CD4-positive, alpha-beta T cell treated with Interleukin-10 for 1 hour (primary cell): ENCODE measurements around the gene MMUT.
"Not testable (repeated sequence)": the region's sequence is repeated elsewhere in the genome, so short reads cannot be mapped to it uniquely, and the experiment has no call there.

Experiments used
- DNase-seq: peaks from one replicate; pipeline ENCODE4 v3.0.0-alpha.2; 2020

MMUT gene

DNA sequence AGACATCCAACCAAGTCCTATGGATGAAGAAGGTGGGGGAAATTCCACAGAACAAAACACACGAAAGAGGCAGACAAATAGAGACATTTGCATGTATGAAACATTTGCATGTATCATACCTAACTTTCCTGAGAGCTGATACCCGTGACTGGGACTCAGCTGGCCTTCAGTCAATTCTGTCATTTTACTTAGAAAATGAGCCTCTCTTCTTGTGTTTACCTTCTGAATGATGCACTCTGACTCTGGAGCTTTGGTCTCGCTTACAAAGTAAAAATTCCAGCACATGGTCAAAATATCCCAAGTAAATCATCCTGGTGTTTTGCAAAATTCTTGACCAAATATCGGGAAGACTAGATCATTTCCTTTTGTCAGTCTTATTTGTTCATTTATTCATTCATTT, 46.9 kb downstream of the MMUT start:
- DNase-seq = no peak

GRCh38 chr6:49415358-49415757, 47.7 kb downstream of the MMUT start:
- DNase-seq = no peak

DNA sequence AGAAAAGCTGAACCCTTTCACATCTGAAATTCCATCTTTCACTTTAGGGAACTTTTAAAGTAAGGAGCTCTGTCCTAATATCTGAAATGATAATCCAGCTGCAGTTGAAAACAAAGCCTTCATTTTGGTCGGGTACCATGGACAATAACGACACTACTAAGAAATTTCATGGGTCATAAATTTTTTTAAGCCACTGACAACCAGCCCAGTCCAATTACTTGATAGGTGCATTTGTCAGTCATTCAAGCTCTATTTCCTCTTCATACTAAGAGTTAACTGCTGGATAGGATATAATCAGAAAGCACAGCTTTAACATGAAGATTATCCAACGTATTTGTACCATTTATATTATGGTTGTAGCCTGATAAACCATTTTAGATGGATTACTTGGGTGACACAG, 52.5 kb downstream of the MMUT start:
- DNase-seq = no peak

- DNase-seq = peak; percentile 56
These were observed 53.0 kb downstream of the MMUT start for GRCh38 chr6:49409951-49410542.

GRCh38 chr6:49406250-49406970, 56.6 kb downstream of the MMUT start:
- DNase-seq = no peak

DNA sequence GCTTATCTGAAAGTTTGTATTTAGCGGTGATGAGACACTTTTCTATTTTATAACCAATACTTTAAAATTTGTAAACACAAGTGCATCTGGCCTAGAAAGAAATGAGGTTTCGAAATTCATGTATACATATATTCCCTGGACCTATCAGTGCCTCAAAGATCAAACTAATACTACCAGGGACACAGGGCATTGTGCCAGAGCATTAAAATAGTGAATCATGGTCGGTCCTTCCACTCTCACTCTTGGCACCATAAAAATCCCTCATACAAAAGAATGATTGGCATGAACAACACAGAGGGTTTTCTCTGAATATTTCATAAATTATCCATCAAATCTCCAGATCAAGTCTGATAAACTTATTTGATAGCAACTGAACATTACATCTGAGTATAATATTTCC, 62.0 kb downstream of the MMUT start:
- DNase-seq = no peak

DNA sequence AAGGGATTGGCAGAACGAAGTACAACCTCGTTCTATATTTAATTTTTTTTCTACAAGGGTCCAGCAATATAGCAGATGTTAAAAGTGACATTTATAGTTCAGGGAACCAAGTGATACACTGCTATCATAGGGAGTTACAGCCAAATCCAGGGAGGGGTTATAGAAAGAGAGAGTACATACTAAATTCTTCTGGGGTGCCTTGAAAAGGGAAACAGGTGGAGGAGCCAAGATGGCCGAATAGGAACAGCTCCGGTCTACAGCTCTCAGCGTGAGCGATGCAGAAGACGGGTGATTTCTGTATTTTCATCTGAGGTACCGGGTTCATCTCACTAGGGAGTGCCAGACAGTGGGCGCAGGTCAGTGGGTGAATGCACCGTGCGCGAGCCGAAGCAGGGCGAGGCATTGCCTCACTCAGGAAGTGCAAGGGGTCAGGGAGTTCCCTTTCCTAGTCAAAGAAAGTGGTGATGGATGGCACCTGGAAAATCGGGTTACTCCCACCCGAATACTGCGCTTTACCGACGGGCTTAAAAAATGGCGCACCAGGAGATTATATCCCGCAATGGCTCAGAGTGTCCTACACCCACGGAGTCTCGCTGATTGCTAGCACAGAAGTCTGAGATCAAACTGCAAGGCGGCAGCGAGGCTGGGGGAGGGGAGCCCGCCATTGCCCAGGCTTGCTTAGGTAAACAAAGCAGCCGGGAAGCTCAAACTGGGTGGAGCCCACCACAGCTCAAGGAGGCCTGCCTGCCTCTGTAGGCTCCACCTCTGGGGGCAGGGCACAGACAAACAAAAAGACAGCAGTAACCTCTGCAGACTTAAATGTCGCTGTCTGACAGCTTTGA, 76.2 kb downstream of the MMUT start:
- not testable (repeated sequence) for DNase-seq

GRCh38 chr6:49384904-49385303, 78.1 kb downstream of the MMUT start:
- no peak for DNase-seq
